ENCODE results near the gene TBX4. TPM values are rescaled to one million over a fixed set of nuclear protein-coding genes. Genes with fewer than 3 reads are reported as not detected.
A peak's percentile ranks its signal among the peaks of the same experiment; 100 is the strongest.

Gene TBX4
- polyA plus RNA-seq, 3 donors = not detected

DNA sequence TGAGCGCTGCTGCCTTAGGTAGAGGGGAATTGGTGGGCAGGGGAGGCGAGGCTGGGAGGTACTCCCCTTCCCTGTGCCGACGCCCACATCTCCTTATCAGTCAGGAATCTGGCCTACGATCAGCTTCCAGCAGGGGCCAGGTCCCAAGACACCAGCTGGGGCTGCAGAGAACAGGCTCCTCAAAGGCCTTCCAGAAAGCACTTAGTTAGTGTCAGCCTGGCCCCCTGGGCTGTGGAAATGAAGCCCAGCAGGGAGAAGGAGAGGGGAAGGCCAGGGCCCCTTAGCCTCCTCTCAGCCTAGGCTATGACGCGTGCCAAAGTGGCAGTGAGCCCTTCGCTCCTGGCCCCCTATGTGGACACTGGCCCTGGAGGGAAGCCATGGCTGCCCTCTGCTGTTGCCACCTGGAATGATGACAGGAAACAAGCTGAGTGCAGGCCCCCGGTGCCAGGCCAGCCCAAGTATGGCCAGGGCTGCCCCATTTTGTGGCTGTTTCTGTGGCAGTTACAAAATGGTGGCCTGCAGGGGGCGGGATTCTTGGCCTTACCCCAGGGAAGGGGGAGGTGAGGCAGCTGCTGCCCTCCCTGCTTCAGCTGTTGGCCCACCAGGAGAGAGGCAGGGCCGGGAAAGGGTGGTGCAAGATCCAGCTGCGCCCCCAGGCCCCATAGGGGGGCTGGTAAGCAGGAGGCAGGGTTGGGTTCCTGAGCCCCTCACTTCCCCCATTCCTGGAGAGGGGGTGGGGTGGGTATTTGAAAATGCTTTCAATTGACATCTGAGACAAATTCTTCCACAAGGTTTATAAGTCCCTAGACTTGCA lies 11.3 kb downstream of the TBX4 start:
- Mint-ChIP-seq H3K36me3 (peaks cover 0 to 6% of the 10 kb centered on the region in 2 donors), H3K4me3 (peak overlapping the region in 1 of 2 donors; percentile 68), H3K27ac (no peak overlapping the region), H3K9me3 (peaks cover 0 to 12% (median 9%) of the 10 kb centered on the region in 7 donors), H3K27me3 (ENCODE audit: low read depth in 3 of 3) (peaks cover 52 to 67% (median 64%) of the 10 kb centered on the region in 3 donors), H3K4me1 (peaks cover 23% of the 10 kb centered on the region)
- Histone ChIP-seq H3K4me2 (replicated peaks; ENCODE audit: extremely low read depth, low read length, poor library complexity, severe bottlenecking) (no peak overlapping the region), H3K9me3 (replicated peaks in 1 of 2; ENCODE audit: control insufficient read depth in 1 of 2, insufficient read depth in 1 of 2, low read length in 2 of 2) (peaks cover 3 to 28% of the 10 kb centered on the region in 2 donors), H2AFZ (ENCODE audit: insufficient read depth, low read depth, low read length, poor library complexity, severe bottlenecking) (no peak overlapping the region), H3K36me3 (replicated peaks in 1 of 2; ENCODE audit: control insufficient read depth in 1 of 2, insufficient read depth in 2 of 2, low read length in 2 of 2) (no peaks in the 10 kb centered on the region), H3K4me1 (ENCODE audit: control insufficient read depth in 1 of 2, insufficient read depth in 2 of 2, low read length in 2 of 2) (peaks cover 7 to 10% of the 10 kb centered on the region in 2 donors), H3K9ac (ENCODE audit: insufficient read depth, low read length, poor library complexity, severe bottlenecking) (no peak overlapping the region), H4K20me1 (ENCODE audit: insufficient read depth, low read length) (no peaks in the 10 kb centered on the region), H3K4me3 (replicated peaks in 1 of 3; ENCODE audit: low read depth in 2 of 3, low read length in 3 of 3) (no peak overlapping the region), H3K27ac (ENCODE audit: low read depth in 1 of 2, low read length in 2 of 2) (no peak overlapping the region), H3K27me3 (ENCODE audit: control insufficient read depth in 2 of 2, insufficient read depth in 2 of 2, low read length in 2 of 2) (peaks cover 38 to 64% of the 10 kb centered on the region in 2 donors), H3K79me2 (ENCODE audit: insufficient read depth, low read length) (no peaks in the 10 kb centered on the region)
- intact Hi-C loops (cut with micrococcal nuclease) = no loop called here
- DNase-seq = no peak
- 95% methylated on average over 8 of the region's 12 CpGs for WGBS (ENCODE audit: insufficient coverage)
- TF ChIP-seq, protein P1, sequence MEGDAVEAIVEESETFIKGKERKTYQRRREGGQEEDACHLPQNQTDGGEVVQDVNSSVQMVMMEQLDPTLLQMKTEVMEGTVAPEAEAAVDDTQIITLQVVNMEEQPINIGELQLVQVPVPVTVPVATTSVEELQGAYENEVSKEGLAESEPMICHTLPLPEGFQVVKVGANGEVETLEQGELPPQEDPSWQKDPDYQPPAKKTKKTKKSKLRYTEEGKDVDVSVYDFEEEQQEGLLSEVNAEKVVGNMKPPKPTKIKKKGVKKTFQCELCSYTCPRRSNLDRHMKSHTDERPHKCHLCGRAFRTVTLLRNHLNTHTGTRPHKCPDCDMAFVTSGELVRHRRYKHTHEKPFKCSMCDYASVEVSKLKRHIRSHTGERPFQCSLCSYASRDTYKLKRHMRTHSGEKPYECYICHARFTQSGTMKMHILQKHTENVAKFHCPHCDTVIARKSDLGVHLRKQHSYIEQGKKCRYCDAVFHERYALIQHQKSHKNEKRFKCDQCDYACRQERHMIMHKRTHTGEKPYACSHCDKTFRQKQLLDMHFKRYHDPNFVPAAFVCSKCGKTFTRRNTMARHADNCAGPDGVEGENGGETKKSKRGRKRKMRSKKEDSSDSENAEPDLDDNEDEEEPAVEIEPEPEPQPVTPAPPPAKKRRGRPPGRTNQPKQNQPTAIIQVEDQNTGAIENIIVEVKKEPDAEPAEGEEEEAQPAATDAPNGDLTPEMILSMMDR (IDR thresholded peaks at IDR 0.05) = no peak

DNA sequence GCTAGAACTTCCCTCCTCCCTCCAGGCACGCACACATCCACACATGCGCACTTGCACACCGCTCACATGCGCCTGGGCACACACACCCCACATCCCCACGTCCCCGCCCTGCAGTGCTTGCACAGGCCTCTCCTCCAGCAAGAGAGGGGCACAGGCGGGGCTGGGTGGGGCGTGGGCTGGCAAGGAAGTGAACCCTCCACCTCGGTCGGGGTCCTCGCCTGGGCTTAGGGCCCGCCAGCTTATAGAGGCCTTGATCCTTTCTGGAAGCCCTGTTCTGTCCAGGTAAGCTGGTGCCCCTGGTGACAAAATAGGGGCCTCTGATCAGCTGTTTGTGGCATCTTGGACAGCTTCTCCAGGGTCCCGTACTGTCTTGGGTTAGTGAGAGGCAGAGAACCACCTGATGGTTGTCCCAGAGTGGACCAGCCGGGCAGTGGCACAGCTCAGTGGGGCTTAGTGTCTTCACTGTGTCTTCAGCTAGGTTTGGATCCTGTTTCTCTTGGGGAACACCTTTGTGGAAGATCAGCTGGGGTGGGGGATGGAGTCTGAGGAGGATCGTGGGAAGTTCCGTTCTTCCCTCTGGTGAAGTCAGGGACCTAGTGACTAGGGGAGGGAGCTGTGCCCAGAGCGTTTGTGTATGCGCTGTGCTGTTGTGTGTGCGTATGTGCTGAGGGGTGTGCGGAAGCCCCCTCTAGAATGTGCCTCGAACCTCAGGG lies 12.1 kb downstream of the TBX4 start:
- no peak for DNase-seq
- Histone ChIP-seq H3K4me3 (replicated peaks in 1 of 3; ENCODE audit: low read depth in 2 of 3, low read length in 3 of 3) (no peak overlapping the region), H3K79me2 (ENCODE audit: insufficient read depth, low read length) (no peaks in the 10 kb centered on the region), H4K20me1 (ENCODE audit: insufficient read depth, low read length) (no peaks in the 10 kb centered on the region), H2AFZ (ENCODE audit: insufficient read depth, low read depth, low read length, poor library complexity, severe bottlenecking) (no peak overlapping the region), H3K9me3 (replicated peaks in 1 of 2; ENCODE audit: control insufficient read depth in 1 of 2, insufficient read depth in 1 of 2, low read length in 2 of 2) (peaks cover 0 to 28% of the 10 kb centered on the region in 2 donors), H3K4me2 (replicated peaks; ENCODE audit: extremely low read depth, low read length, poor library complexity, severe bottlenecking) (no peak overlapping the region), H3K36me3 (replicated peaks in 1 of 2; ENCODE audit: control insufficient read depth in 1 of 2, insufficient read depth in 2 of 2, low read length in 2 of 2) (no peaks in the 10 kb centered on the region), H3K9ac (ENCODE audit: insufficient read depth, low read length, poor library complexity, severe bottlenecking) (no peak overlapping the region), H3K4me1 (ENCODE audit: control insufficient read depth in 1 of 2, insufficient read depth in 2 of 2, low read length in 2 of 2) (peaks cover 7 to 10% of the 10 kb centered on the region in 2 donors), H3K27me3 (ENCODE audit: control insufficient read depth in 2 of 2, insufficient read depth in 2 of 2, low read length in 2 of 2) (peaks cover 30 to 59% of the 10 kb centered on the region in 2 donors), H3K27ac (ENCODE audit: low read depth in 1 of 2, low read length in 2 of 2) (no peak overlapping the region)
- no peak overlapping the region for H3K27ac Mint-ChIP-seq
- peaks cover 18% of the 10 kb centered on the region for H3K4me1 Mint-ChIP-seq
- H3K9me3 Mint-ChIP-seq = peaks cover 0 to 8% (median 4%) of the 10 kb centered on the region in 7 donors
- H3K36me3 Mint-ChIP-seq = peaks cover 0 to 5% of the 10 kb centered on the region in 2 donors
- WGBS (ENCODE audit: insufficient coverage) = 91% methylated on average over 15 of the region's 21 CpGs
- TF ChIP-seq, protein P1 (IDR thresholded peaks at IDR 0.05) = no peak
- H3K4me3 Mint-ChIP-seq = no peak overlapping the region
- intact Hi-C loops (cut with micrococcal nuclease) = no loop called here
- peaks cover 48 to 64% (median 56%) of the 10 kb centered on the region in 3 donors for H3K27me3 Mint-ChIP-seq (ENCODE audit: low read depth in 3 of 3)
